Measurements from ENCODE around the gene ICAM1. TPM values are rescaled to one million over a fixed set of nuclear protein-coding genes. Genes with fewer than 3 reads are reported as not detected.

The ICAM1 gene
- total and polyA plus RNA-seq, 2 donors (not counting 1 experiment from before 2014, with no cell fraction given): 8.9 to 15.2 TPM

DNA sequence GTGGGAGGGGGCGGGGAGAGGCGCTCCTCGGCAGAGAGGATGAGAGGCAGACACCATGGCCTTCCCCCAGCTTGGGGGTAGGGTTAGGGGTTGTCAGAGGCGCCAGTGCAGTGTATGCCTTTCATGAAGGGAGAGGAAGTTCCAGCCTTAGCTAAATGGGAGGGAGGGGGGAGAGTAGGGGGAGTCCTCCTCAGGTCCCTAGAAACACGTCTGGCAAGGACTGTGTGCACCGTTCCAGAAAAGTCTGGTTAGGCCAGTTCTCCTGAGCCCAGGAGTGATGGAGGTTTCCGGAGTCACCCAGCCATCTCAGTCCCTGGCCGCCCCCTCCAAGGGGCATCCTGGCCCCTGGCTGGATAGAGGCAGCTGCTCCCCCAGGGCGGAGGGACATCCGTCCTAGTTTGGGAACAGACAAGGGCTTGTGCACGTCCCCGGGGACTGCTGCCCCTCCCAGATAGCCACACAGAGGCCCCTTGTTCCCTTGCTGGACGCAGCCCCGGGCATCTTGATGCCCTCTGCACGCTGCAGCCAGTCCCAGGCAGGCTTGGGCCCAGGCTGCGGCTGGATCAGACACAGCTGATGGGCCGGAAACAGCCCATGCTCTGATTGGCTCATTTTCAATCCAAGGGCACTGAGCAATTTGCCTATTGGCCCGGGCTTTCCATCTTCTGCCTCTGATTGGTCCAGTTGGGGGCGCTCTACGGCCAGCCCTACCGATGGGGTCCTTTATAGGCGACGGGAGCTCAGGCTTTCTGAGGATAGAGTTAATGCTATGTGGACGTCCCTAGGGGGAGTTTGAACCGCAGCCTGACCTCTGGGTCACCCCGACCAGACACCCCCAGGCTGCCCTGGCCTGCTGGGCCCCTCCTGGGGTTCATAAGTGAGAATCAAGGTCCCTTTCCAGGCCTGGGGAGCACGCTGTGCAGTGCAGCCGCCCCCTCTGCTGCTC, 43.6 kb upstream of the ICAM1 start:
- peak overlapping the region; percentile 54 for H3K9ac ChIP-seq (ENCODE audit: insufficient read depth, low read length)
- H3K4me2 ChIP-seq (ENCODE audit: extremely low read depth, insufficient read depth, low read length): peak overlapping the region; percentile 56
- TF ChIP-seq EZH2 (IDR thresholded peaks at IDR 0.05; ENCODE audit: low read length, missing control alignments): no peak
- TF ChIP-seq, protein P1, sequence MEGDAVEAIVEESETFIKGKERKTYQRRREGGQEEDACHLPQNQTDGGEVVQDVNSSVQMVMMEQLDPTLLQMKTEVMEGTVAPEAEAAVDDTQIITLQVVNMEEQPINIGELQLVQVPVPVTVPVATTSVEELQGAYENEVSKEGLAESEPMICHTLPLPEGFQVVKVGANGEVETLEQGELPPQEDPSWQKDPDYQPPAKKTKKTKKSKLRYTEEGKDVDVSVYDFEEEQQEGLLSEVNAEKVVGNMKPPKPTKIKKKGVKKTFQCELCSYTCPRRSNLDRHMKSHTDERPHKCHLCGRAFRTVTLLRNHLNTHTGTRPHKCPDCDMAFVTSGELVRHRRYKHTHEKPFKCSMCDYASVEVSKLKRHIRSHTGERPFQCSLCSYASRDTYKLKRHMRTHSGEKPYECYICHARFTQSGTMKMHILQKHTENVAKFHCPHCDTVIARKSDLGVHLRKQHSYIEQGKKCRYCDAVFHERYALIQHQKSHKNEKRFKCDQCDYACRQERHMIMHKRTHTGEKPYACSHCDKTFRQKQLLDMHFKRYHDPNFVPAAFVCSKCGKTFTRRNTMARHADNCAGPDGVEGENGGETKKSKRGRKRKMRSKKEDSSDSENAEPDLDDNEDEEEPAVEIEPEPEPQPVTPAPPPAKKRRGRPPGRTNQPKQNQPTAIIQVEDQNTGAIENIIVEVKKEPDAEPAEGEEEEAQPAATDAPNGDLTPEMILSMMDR (conservative IDR thresholded peaks at IDR 0.05 in 1 of 2, IDR thresholded peaks at IDR 0.05 in 1 of 2; ENCODE audit: low read depth in 1 of 2, low read length in 2 of 2): peak; percentile 17 to 26
- DNase-seq (ENCODE audit: low read depth in 2 of 2): peak in 1 of 2 donors; percentile 71
- H3K79me2 ChIP-seq (ENCODE audit: control insufficient read depth, insufficient read depth, low read length): peaks cover 38% of the 10 kb centered on the region
- H3K4me1 ChIP-seq (ENCODE audit: control insufficient read depth, extremely low read depth, insufficient read depth, low read length): peaks cover 16% of the 10 kb centered on the region
- H4K20me1 ChIP-seq (ENCODE audit: control insufficient read depth, extremely low read depth, insufficient read depth, low read length): no peaks in the 10 kb centered on the region
- H3K27me3 ChIP-seq (ENCODE audit: control insufficient read depth, insufficient read depth, low read length): no peaks in the 10 kb centered on the region
- peak overlapping the region; percentile 76 for H3K27ac ChIP-seq (ENCODE audit: insufficient read depth, low read length)
- H3K36me3 ChIP-seq (ENCODE audit: control insufficient read depth, insufficient read depth, low read length): peaks cover 10% of the 10 kb centered on the region
- H3K9me3 ChIP-seq (ENCODE audit: control insufficient read depth, insufficient read depth, low read depth, low read length): no peaks in the 10 kb centered on the region
- H3K4me3 ChIP-seq (replicated peaks in 1 of 4; ENCODE audit: control extremely low read depth in 1 of 4, insufficient read depth in 1 of 4, low read depth in 3 of 4, low read length in 4 of 4): peak overlapping the region in 2 of 4 experiments; percentile 28 to 47
- no peak overlapping the region for H2AFZ ChIP-seq (ENCODE audit: low read length)

DNA sequence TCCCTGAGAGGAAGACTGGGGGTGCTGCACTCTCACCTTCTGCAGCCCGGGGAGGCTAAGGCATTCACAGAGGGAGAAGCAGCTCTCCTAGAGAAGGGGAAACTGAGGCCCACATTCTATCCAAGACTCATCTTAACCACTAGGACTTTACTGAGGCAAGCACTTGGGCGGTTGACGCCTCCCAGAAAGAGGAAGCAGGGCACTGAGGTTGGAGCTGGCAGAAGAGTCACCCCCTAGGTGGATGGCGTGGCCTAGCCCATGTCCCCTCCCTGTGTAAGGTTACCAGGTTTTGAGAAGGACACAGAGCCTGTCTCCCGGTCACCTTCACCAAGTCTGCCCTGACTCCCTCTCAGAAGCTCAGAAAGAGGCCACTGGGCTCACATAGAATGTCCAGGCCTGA, 42.5 kb upstream of the ICAM1 start:
- peak overlapping the region; percentile 48 for H3K4me2 ChIP-seq (ENCODE audit: extremely low read depth, insufficient read depth, low read length)
- H4K20me1 ChIP-seq (ENCODE audit: control insufficient read depth, extremely low read depth, insufficient read depth, low read length): no peaks in the 10 kb centered on the region
- H3K27ac ChIP-seq (ENCODE audit: insufficient read depth, low read length): peak overlapping the region; percentile 46
- peak overlapping the region in 2 of 4 experiments; percentile 62 to 77 for H3K4me3 ChIP-seq (replicated peaks in 1 of 4; ENCODE audit: control extremely low read depth in 1 of 4, insufficient read depth in 1 of 4, low read depth in 3 of 4, low read length in 4 of 4)
- H2AFZ ChIP-seq (ENCODE audit: low read length): no peak overlapping the region
- no peak overlapping the region for H3K9ac ChIP-seq (ENCODE audit: insufficient read depth, low read length)
- H3K9me3 ChIP-seq (ENCODE audit: control insufficient read depth, insufficient read depth, low read depth, low read length): no peaks in the 10 kb centered on the region
- peaks cover 16% of the 10 kb centered on the region for H3K4me1 ChIP-seq (ENCODE audit: control insufficient read depth, extremely low read depth, insufficient read depth, low read length)
- H3K27me3 ChIP-seq (ENCODE audit: control insufficient read depth, insufficient read depth, low read length): no peaks in the 10 kb centered on the region
- DNase-seq (ENCODE audit: low read depth in 2 of 2): no peak
- TF ChIP-seq, protein P1 (conservative IDR thresholded peaks at IDR 0.05 in 1 of 2, IDR thresholded peaks at IDR 0.05 in 1 of 2; ENCODE audit: low read depth in 1 of 2, low read length in 2 of 2): no peak
- no peak for TF ChIP-seq EZH2 (IDR thresholded peaks at IDR 0.05; ENCODE audit: low read length, missing control alignments)
- H3K36me3 ChIP-seq (ENCODE audit: control insufficient read depth, insufficient read depth, low read length): peaks cover 9% of the 10 kb centered on the region
- H3K79me2 ChIP-seq (ENCODE audit: control insufficient read depth, insufficient read depth, low read length): peaks cover 38% of the 10 kb centered on the region

DNA sequence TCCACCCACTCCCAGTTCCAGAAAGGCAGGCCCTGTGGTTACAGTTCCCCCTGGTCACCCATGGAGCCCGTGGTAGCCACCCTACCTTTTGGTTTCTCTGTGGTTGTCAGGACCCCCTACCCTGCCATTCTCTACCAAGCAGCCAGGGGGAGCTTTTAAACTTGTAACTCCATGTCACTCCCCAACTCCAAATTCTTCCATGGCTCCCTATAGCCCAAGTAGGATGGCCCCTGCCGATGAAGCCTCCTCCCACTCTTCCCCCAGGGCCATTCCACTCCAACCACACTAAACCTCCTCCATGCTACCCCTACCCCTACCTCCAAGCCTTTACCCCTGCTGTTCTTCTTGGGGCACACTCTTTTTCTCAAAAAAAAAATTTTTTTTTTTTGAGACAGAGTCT, 42.0 kb upstream of the ICAM1 start:
- H3K4me1 ChIP-seq (ENCODE audit: control insufficient read depth, extremely low read depth, insufficient read depth, low read length): peaks cover 16% of the 10 kb centered on the region
- H2AFZ ChIP-seq (ENCODE audit: low read length): no peak overlapping the region
- H3K9ac ChIP-seq (ENCODE audit: insufficient read depth, low read length): no peak overlapping the region
- TF ChIP-seq, protein P1 (conservative IDR thresholded peaks at IDR 0.05 in 1 of 2, IDR thresholded peaks at IDR 0.05 in 1 of 2; ENCODE audit: low read depth in 1 of 2, low read length in 2 of 2): peak; percentile 45 to 64
- no peak for TF ChIP-seq EZH2 (IDR thresholded peaks at IDR 0.05; ENCODE audit: low read length, missing control alignments)
- peaks cover 32% of the 10 kb centered on the region for H3K79me2 ChIP-seq (ENCODE audit: control insufficient read depth, insufficient read depth, low read length)
- peaks cover 6% of the 10 kb centered on the region for H3K36me3 ChIP-seq (ENCODE audit: control insufficient read depth, insufficient read depth, low read length)
- no peaks in the 10 kb centered on the region for H3K27me3 ChIP-seq (ENCODE audit: control insufficient read depth, insufficient read depth, low read length)
- no peaks in the 10 kb centered on the region for H3K9me3 ChIP-seq (ENCODE audit: control insufficient read depth, insufficient read depth, low read depth, low read length)
- no peak overlapping the region for H3K4me2 ChIP-seq (ENCODE audit: extremely low read depth, insufficient read depth, low read length)
- peak overlapping the region in 2 of 4 experiments; percentile 62 to 77 for H3K4me3 ChIP-seq (replicated peaks in 1 of 4; ENCODE audit: control extremely low read depth in 1 of 4, insufficient read depth in 1 of 4, low read depth in 3 of 4, low read length in 4 of 4)
- H3K27ac ChIP-seq (ENCODE audit: insufficient read depth, low read length): peak overlapping the region; percentile 46
- DNase-seq (ENCODE audit: low read depth in 2 of 2): peak; percentile 30 to 80
- H4K20me1 ChIP-seq (ENCODE audit: control insufficient read depth, extremely low read depth, insufficient read depth, low read length): no peaks in the 10 kb centered on the region

Measured in fibroblast of lung (primary cell).